Endothelial cell (in vitro differentiated cells): ENCODE measurements around the gene IGF2BP3. TPM values are rescaled to one million over a fixed set of nuclear protein-coding genes. Genes with fewer than 3 reads are reported as not detected.
"Not testable (repeated sequence)": the region's sequence is repeated elsewhere in the genome, so short reads cannot be mapped to it uniquely, and the experiment has no call there.

Source experiments
- DNase-seq: peaks from one replicate; pipeline ENCODE4 v3.0.0; 2021; ENCODE audit warnings: low spot score
- H3K27ac Mint-ChIP-seq: one replicate; pipeline ENCODE4 v1.8.0; 2021; ENCODE audit warnings: mixed read lengths, inconsistent platforms; ENCODE audit not compliant: unreplicated experiment
- H3K27me3 Mint-ChIP-seq: one replicate; pipeline ENCODE4 v1.8.0; 2021; ENCODE audit warnings: mild to moderate bottlenecking, moderate library complexity, mixed read lengths, inconsistent platforms; ENCODE audit not compliant: unreplicated experiment
- H3K36me3 Mint-ChIP-seq: one replicate; pipeline ENCODE4 v1.8.0; 2021; ENCODE audit warnings: mild to moderate bottlenecking, low read depth, mixed read lengths, inconsistent platforms; ENCODE audit not compliant: unreplicated experiment
- H3K4me1 Mint-ChIP-seq: one replicate; pipeline ENCODE4 v1.8.0; 2021; ENCODE audit warnings: mild to moderate bottlenecking, mixed read lengths, inconsistent platforms; ENCODE audit not compliant: unreplicated experiment
- H3K4me3 Mint-ChIP-seq: one replicate; pipeline ENCODE4 v1.8.0; 2021; ENCODE audit warnings: mild to moderate bottlenecking, mixed read lengths, inconsistent platforms; ENCODE audit not compliant: unreplicated experiment
- H3K9me3 Mint-ChIP-seq: one replicate; pipeline ENCODE4 v1.8.0; 2021; ENCODE audit warnings: mixed read lengths, inconsistent platforms; ENCODE audit not compliant: unreplicated experiment
- total RNA-seq: library from RNA; stranded (reverse); fragmentation: NEBNext Ultra II Directional; extraction: Animal tissue kit (Norgen Biotek cat#: 25700); gene quantifications from one replicate; pipeline ENCODE4 v1.2.1, GENCODE V29; 2021; ENCODE audit not compliant: unreplicated experiment
- TF ChIP-seq, protein P1 (sequence below): fragments of 200-600 bp; sonication (generic); IDR thresholded peaks from one replicate; pipeline ENCODE4 v1.5.0; 2021; ENCODE audit warnings: antibody characterized with exemption; ENCODE audit not compliant: unreplicated experiment

The IGF2BP3 gene
- total RNA-seq, 1 donor from 2014 or later = 92.8 TPM

DNA sequence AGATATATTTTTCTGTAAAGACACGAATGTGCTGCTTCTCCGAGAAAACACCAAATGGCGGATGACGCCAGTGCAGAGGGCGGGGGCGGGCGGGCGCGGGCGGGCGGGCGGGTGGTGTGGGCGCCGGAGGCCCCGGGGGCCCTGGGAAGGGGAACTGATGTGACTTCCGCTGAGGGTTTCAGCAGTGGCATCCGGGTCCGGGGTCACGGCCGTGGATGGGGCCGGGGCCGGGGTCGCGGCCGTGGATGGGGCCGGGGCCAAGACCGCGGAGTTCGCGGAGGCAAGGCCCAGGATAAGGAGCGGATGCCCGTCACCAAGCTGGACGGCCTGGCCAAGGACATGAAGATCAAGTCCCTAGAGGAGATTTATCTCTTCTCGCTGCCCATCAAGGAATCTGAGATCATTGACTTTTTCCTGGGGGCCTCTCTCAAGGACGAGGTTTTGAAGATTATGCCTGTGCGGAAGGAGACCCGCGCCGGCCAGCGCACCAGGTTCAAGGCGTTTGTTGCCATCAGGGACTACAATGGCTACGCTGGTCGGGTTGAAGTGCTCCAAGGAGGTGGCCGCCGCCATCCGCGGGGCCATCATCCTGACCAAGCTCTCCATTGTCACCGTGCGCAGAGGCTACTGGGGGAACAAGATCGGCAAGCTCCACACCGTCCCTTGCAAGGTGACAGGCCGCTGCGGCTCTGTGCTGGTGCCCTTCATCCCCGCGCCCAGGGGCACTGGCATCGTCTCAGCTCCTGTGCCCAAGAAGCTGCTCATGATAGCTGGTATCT, 20.3 kb upstream of the IGF2BP3 start:
- Mint-ChIP-seq H3K9me3 (no peaks in the 10 kb centered on the region), H3K4me1 (peaks cover 9% of the 10 kb centered on the region), H3K4me3 (peak overlapping the region; percentile 91), H3K27me3 (no peaks in the 10 kb centered on the region), H3K27ac (peak overlapping the region; percentile 89), H3K36me3 (no peaks in the 10 kb centered on the region)
- DNase-seq = peak; percentile 50
- TF ChIP-seq, protein P1, sequence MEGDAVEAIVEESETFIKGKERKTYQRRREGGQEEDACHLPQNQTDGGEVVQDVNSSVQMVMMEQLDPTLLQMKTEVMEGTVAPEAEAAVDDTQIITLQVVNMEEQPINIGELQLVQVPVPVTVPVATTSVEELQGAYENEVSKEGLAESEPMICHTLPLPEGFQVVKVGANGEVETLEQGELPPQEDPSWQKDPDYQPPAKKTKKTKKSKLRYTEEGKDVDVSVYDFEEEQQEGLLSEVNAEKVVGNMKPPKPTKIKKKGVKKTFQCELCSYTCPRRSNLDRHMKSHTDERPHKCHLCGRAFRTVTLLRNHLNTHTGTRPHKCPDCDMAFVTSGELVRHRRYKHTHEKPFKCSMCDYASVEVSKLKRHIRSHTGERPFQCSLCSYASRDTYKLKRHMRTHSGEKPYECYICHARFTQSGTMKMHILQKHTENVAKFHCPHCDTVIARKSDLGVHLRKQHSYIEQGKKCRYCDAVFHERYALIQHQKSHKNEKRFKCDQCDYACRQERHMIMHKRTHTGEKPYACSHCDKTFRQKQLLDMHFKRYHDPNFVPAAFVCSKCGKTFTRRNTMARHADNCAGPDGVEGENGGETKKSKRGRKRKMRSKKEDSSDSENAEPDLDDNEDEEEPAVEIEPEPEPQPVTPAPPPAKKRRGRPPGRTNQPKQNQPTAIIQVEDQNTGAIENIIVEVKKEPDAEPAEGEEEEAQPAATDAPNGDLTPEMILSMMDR = no peak

DNA sequence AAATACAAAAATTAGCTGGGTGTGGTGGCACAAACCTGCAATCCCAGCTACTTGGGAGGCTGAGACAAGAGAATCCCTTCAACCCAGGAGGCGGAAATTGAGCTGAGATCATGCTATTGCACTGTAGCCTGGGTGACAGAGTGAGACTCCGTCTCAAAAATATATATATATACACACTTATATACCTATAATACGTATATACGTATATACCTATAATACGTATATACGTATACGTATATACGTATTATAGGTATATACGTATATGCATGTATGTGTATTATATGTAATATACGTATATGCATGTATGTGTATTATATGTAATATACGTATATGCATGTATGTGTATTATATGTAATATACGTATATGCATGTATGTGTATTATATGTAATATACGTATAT, 18.4 kb upstream of the IGF2BP3 start:
- H3K36me3 Mint-ChIP-seq, H3K4me3 Mint-ChIP-seq, H3K27me3 Mint-ChIP-seq, H3K9me3 Mint-ChIP-seq, DNase-seq, H3K4me1 Mint-ChIP-seq, H3K27ac Mint-ChIP-seq: not testable (repeated sequence)

DNA sequence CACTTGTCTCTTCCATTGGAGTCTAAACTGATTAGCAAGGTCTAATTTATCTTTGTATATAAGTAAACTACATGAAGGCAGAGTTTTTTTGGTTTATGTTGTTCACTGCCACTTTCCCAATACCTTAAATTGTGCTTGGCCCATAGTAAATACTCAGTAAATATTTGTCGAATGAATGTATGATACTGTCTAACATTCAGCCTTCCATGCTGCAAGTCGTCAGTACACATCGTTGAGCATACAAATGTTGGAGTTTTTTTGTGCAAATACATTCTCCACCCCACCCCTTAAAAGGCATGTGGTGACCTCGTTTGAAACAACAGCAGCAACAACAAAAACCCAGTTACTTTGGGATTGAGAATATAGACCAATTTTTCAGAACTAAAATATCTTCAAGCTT, 17.4 kb upstream of the IGF2BP3 start:
- Mint-ChIP-seq H3K27ac (no peak overlapping the region), H3K36me3 (no peaks in the 10 kb centered on the region), H3K4me3 (no peak overlapping the region), H3K27me3 (no peaks in the 10 kb centered on the region), H3K9me3 (no peaks in the 10 kb centered on the region), H3K4me1 (peaks cover 9% of the 10 kb centered on the region)
- no peak for DNase-seq
- TF ChIP-seq, protein P1 = no peak

DNA sequence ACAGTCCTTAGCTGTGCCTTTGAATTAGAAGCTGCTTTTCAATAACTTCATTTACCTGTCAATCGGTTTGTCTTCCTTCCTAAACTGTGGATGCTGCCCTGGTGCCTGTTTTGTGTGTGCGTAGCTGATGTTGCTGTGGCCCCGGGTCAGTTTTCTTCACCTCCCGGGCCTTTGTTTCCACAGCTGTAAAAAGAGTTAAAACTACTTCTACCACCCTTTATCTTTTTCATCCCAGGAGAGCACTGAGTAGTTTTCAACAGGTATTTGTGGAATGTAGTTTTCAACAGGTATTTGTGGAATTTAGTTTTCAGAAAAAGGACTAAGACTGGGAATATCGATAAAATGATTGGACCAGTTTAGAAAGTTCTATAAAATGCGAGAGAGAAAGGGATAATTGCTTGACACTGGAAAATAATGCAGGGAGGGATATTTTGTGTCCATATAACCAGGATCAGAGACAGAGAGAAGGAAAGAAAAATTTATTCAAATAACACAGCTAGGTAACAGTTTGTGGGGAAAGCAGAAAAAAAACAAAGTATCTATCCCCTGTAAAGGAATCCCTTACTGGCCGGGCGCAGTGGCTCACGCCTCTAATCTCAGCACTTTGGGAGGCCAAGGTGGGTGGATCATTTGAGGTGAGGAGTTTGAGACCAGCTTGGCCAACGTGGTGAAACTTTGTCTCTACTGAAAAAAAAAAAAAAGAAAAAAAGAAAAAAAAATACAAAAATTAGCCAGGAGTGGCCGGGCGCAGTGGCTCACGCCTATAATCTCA, 15.9 kb upstream of the IGF2BP3 start:
- DNase-seq = no peak
- Mint-ChIP-seq H3K4me3 (no peak overlapping the region), H3K4me1 (peaks cover 5% of the 10 kb centered on the region), H3K27me3 (no peaks in the 10 kb centered on the region), H3K36me3 (no peaks in the 10 kb centered on the region), H3K27ac (no peak overlapping the region), H3K9me3 (no peaks in the 10 kb centered on the region)
- TF ChIP-seq, protein P1 = no peak

DNA sequence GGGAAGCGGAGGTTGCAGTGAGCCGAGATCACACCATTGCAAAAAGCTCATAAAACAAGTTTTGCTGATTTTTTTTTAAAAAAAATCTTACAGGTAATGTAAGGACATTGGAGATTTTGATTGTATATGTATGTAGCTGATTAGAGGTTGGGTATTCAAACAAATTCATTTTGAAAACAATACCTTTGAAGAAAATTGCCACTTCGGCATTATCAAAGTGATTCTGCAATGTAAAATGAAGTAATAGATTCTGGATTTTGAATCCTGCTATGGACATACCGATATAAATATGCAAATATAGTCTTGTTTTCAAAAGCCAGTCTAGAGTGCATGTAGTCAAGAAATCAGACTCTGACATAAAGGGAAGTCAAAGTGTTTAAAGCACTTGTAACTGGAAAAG, 12.4 kb upstream of the IGF2BP3 start:
- Mint-ChIP-seq H3K36me3 (no peaks in the 10 kb centered on the region), H3K4me3 (no peak overlapping the region), H3K4me1 (peaks cover 2% of the 10 kb centered on the region), H3K27ac (no peak overlapping the region), H3K9me3 (no peaks in the 10 kb centered on the region), H3K27me3 (no peaks in the 10 kb centered on the region)
- TF ChIP-seq, protein P1 = no peak
- DNase-seq = no peak
